T-helper 1 cell (primary cell): ENCODE data around the gene GSTT2B.
"Not testable (repeated sequence)": the region's sequence is repeated elsewhere in the genome, so short reads cannot be mapped to it uniquely, and the experiment has no call there.

Experiments used
- DNase-seq, 5 donors: peaks; one replicate each; pipeline ENCODE4 v3.0.0-alpha.2; 2012 to 2020

Gene GSTT2B

DNA sequence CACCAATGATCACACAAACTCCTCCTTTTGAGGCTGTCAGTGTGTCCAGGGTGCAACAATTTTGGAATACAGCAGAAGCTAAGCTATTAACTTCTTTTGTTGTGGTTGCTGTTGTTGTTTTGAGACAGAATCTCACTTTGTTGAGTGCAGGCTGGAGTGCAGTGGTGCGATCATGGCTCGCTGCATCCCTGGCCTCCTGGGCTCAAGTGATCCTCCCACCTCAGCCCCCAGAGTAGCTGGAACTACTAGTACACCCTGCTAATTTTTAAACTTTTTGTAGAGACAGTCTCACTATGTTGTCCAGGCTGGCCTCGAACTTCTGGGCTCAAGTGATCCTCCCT, 22.0 kb downstream of the GSTT2B start:
- DNase-seq, result no peak

GRCh38 chr22:23938328-23939016, 22.5 kb downstream of the GSTT2B start:
- DNase-seq, result no peak

DNA sequence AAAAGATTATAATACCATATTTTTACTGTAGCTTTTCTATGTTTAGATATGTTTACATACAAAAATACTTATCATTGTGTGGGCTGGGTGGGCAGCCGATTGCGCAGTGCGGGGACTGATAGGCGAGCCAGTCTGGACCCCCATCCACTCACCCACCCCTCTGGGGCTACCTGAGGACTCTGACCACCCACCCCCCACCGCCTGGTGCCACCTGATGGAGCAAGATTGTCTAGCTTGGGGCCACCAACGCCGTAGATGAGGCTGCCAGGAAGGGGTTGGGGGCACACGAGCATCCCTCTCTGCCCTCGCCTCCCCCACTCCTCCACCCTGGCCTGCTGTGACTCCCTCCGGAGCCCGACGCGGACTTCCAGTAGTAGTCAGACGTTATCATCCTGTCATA, 34.4 kb downstream of the GSTT2B start:
- no peak for DNase-seq

GRCh38 chr22:23925020-23925606, 35.9 kb downstream of the GSTT2B start:
- no peak for DNase-seq

- DNase-seq, result no peak
These were observed 38.1 kb downstream of the GSTT2B start for GRCh38 chr22:23922921-23923320.

DNA sequence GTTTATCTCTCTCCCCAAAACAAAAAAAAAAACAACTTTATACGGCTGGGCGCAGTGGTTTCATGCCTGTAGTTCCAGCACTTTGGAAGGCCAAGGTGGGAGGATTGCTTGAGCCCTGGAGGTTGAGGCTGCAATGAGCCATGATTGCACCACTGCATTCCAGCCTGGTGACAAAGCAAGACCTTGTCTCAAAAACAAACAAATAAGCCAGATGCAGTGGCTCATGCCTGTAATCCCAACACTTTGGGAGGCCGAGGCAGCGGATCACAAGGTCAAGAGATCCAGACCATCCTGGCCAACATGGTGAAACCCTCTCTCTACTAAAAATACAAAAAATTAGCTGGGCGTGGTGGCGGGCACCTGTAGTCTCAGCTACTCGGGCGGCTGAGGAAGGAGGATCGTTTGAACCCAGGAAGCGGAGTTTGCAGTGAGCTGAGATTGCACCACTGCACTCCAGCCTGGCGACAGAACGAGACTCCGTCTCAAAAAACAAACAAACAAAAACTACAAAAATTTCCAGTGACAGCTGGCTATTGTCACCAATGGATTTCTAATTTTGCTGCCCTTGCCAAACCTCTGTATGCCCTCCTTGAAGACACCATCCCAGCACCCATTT, 39.3 kb downstream of the GSTT2B start:
- not testable (repeated sequence) for DNase-seq

DNA sequence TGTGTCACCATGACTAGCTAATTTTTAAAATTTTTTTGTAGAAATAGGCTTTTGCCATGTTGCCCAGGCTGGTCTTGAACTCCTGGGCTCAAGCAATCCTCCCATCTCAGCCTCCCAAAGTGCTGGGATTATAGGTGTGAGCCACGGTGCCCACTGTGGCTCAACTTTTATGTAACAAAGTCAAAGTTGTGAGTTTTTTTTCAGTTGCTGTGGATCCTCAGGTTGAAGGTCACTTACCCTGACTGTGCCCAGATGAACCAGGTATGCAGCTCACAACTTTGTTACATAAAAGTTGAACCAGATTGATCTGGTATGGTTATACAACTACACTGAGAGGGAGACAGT, 40.8 kb downstream of the GSTT2B start:
- not testable (repeated sequence) for DNase-seq

DNA sequence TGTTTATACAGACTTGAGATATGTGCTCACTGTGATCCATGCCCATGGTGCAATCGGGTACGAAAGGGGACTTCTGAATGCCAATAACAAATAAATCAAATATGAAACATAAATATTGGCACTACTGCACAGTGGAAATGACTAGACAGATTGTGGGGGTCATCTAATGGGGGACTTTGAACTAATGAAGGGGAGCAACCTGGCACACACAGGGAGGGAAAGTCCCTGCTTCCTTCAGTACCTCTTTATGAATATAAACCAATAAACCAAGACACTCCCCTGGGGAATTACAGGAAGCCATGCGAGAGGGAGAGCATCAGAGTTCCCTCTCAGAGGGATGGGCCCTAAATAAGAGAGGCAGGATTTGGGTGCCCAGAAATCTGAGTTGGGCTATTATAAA, 45.7 kb downstream of the GSTT2B start:
- no peak for DNase-seq

DNA sequence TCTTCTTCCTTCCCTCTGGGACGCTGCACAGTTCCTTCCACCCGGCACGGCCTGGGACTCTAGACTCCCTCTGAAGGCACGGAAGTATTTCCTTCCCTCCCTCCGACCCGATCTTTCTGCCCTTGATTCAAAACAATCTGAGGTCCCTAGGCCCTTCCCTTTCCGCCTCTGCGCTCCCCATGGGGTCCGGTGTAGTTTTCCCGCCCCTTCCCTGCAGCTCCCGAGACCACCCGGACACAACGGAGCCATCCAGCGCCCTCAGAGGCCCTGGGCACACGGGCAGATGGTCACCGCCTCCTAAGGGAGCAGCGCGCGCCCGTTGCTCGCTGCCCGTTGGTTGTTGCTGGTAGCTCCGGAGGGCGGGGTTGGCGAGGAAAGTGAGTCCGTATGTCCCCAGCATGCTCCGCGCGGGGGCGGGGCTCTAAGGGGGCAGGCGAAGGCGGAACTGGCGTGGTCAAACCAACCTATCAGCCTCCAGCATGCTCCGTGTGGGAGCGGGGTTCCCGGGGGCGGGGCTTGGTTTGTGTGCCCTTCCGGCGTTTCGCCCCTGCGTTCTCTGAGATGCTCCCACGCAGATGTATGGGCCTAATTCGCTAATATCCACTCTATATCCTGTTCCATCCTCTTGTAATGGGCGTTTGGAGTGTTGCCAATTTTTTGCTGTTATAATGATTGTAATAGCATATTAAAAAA, 47.2 kb downstream of the GSTT2B start:
- peak; percentile 96 to 99 (median 98) for DNase-seq

- peak in 1 of 5 donors; percentile 33 for DNase-seq
These were observed 47.7 kb downstream of the GSTT2B start for GRCh38 chr22:23913306-23913660.

- no peak for DNase-seq
These were observed 48.6 kb downstream of the GSTT2B start for GRCh38 chr22:23912293-23912903.

DNA sequence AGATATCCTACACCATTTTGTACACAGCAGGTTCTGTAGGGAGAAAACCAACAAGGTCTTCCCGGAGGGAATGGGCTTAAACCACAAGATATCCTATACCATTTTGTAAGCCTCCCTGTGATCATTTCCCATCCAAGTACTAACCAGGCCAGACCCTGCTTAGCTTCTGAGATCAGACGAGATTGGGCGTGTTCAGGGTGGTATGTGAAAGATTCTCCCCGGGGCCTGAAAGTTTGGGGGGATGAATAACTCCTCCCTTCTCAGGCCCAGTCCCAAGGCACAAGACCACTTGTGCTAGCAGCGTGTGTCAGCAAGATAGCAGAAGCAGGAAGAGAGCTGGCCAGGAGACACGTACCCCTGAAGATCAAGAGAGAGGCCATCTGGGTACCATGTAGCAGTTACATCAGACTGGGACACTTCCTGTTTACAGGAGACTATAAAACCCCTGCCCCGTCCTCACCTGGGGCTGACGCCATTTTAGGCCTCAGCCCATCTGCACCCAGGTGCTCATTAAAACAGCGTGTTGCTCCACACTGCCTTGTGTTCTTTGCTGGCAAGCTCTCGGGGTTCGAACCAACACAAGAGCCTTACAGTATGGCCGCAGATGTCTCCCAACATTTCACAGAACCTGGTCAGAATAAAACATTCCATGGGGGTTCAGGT, 49.5 kb downstream of the GSTT2B start:
- DNase-seq, result no peak

DNA sequence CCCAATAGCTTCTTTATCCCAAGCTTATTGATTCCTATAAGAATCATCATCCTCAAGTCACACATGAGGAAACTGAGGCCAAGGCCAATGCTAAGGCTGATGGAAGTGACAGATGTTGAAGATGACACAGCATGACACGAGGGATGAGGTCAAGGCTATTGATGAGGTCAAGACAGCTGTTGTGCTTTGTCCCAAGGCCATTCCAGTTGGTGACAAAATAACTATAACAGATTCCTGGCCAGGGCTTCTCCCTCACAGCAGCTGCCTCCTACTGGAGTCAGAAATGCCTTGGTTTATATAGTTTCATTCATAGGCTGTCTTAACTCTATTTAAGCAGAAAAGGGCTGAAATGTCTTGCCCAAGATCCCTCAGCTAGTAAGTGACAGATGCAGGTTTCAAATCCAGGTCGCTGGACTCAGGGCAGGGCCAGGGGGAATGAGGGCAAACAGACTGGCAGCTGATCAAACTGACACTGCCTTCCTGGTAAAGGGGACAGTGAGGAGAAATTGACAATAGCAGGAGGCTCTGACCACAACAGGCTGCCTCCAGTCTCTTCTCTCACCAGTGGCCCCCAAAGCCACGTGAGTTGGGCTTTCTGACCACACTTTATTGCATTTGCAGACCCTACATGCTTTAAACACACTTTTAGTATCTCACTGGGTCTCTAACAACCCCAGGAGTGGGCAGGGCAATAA, 50.4 kb downstream of the GSTT2B start:
- DNase-seq, result no peak

- no peak for DNase-seq
These were observed 51.6 kb downstream of the GSTT2B start for GRCh38 chr22:23909296-23909898.

GRCh38 chr22:23908587-23909205, 52.3 kb downstream of the GSTT2B start:
- no peak for DNase-seq

- not testable (repeated sequence) for DNase-seq
These were observed 53.6 kb downstream of the GSTT2B start for GRCh38 chr22:23907423-23907822.
